ENCODE measurements around the gene PTH2. TPM values are rescaled to one million over a fixed set of nuclear protein-coding genes. Genes with fewer than 3 reads are reported as not detected.

Gene PTH2
- total and polyA plus RNA-seq, 2 of the 8 experiments (the other 6 are each of a cell fraction or from before 2014, with no cell fraction given), result not detected

DNA sequence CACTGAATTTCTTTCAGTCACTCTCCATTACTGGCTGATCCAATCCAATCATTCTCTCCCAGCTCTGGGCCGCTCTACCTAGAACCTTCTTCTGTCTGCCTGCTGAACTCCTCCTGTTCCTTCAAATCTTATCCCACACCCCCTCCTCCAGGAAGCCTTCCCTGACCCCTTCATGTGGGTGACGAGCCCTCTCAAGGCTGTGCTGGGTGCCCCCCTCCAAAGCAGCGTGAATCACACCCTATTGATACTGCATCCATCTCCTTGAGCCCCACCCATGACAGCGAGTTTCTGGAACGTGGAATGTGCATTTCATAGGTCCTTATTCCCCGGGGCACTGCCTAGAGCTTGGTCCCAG is 25.2 kb upstream of the PTH2 start:
- WGBS, 2 experiments (ENCODE audit: extremely low coverage in 1 of 2, insufficient coverage in 1 of 2, insufficient read length in 1 of 2, insufficient replicate concordance in 2 of 2, low coverage in 1 of 2, low lambda C conversion rate in 2 of 2, missing lambda C conversion rate in 1 of 2), result 90% methylated on average over 6 of the region's 6 CpGs; no CpG with 5 or more reads in 1 of the 2 experiments
- H3K79me1 ChIP-seq (ENCODE audit: low read depth, low read length), result peaks cover 2% of the 10 kb centered on the region

More for the DNA sequence above, 25.2 kb upstream of the PTH2 start:
- no peak overlapping the region for H2AK5ac ChIP-seq (ENCODE audit: low read depth, low read length)
- no peak overlapping the region for H4K5ac ChIP-seq (ENCODE audit: insufficient read length, low read depth, low read length)
- H3K4me3 ChIP-seq (ENCODE audit: extremely low read depth in 1 of 4, insufficient read depth in 2 of 4, low read depth in 3 of 4, low read length in 4 of 4), result no peak overlapping the region
- H2AFZ ChIP-seq (ENCODE audit: low read length), result no peak overlapping the region
- no peak for FAIRE-seq
- CTCF ChIA-PET (ENCODE audit: partially characterized antibody), result interaction anchor here (1.1 to 7.9 kb wide), 9 partner anchors 18 to 122 kb away, joined by 3 to 88 read pairs (median 4); no protein-coding TSS in a partner anchor
- peaks cover 11 to 17% (median 12%) of the 10 kb centered on the region in 4 experiments; a peak in 6 of 8 replicates for H3K36me3 ChIP-seq (ENCODE audit: control insufficient read depth in 2 of 4, insufficient read depth in 4 of 4, low read length in 3 of 4)
- no peak overlapping the region for H2BK12ac ChIP-seq (ENCODE audit: low read depth, low read length)
- no peaks in the 10 kb centered on the region for H3K9me3 ChIP-seq (ENCODE audit: insufficient read depth in 2 of 2, low read depth in 1 of 2, low read length in 1 of 2)
- DNase-seq (ENCODE audit: low read depth in 1 of 2, low spot score in 2 of 2), result no peak
- H3K18ac ChIP-seq (ENCODE audit: extremely low read depth, low read length), result no peak overlapping the region
- H3K56ac ChIP-seq (replicated peaks; ENCODE audit: insufficient read length, low read depth, low read length), result no peak overlapping the region
- H3K79me2 ChIP-seq (ENCODE audit: control insufficient read depth in 1 of 2, insufficient read depth in 2 of 2, low read length in 2 of 2), result peaks cover 0 to 14% of the 10 kb centered on the region in 2 experiments; a peak in 2 of 4 replicates
- no peak overlapping the region for H3K23ac ChIP-seq (ENCODE audit: insufficient read length)
- H4K20me1 ChIP-seq (replicated peaks in 1 of 2; ENCODE audit: control insufficient read depth in 1 of 2, insufficient read depth in 2 of 2, low read length in 2 of 2), result peaks cover 9 to 15% of the 10 kb centered on the region in 2 experiments
- H3K27ac ChIP-seq (ENCODE audit: low read depth, low read length), result no peak overlapping the region
- H2BK15ac ChIP-seq (ENCODE audit: low read length), result no peak overlapping the region
- H3K14ac ChIP-seq (ENCODE audit: insufficient read length), result no peak overlapping the region
- H2BK120ac ChIP-seq (replicated peaks; ENCODE audit: low read depth, low read length), result no peak overlapping the region
- POLR2A ChIA-PET (ENCODE audit: partially characterized antibody), result interaction anchor here (1.0 to 2.3 kb wide), 10 partner anchors 10 to 94 kb away, joined by 3 to 11 read pairs (median 4); partner anchors contain the start of gene RPS11
- H4K8ac ChIP-seq (ENCODE audit: extremely low read depth, insufficient read depth, low read length), result no peak overlapping the region
- peak overlapping the region in 1 of 4 experiments; percentile 4; a peak in 2 of 7 replicates for H3K9ac ChIP-seq (replicated peaks in 1 of 4; ENCODE audit: extremely low read depth in 1 of 4, low read depth in 3 of 4, low read length in 3 of 4)
- no peak overlapping the region for H3K4ac ChIP-seq (replicated peaks; ENCODE audit: insufficient read length, low read depth, low read length)
- TF ChIP-seq KDM4A (IDR thresholded peaks at IDR 0.05; ENCODE audit: low read depth, low read length, severe bottlenecking), result no peak
- TF ChIP-seq EZH2 (IDR thresholded peaks at IDR 0.05; ENCODE audit: low read depth, low read length, severe bottlenecking), result no peak
- TF ChIP-seq SIN3A (conservative IDR thresholded peaks at IDR 0.05 in 1 of 2, IDR thresholded peaks at IDR 0.05 in 1 of 2; ENCODE audit: low read depth in 1 of 2, low read length in 2 of 2), result no peak
- TF ChIP-seq, protein P1, sequence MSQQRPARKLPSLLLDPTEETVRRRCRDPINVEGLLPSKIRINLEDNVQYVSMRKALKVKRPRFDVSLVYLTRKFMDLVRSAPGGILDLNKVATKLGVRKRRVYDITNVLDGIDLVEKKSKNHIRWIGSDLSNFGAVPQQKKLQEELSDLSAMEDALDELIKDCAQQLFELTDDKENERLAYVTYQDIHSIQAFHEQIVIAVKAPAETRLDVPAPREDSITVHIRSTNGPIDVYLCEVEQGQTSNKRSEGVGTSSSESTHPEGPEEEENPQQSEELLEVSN (IDR thresholded peaks at IDR 0.05), result no peak
- no peak for TF ChIP-seq CEBPB (IDR thresholded peaks at IDR 0.05; ENCODE audit: low read depth, low read length)
- TF ChIP-seq POU5F1 (IDR thresholded peaks at IDR 0.05; ENCODE audit: low read depth, low read length), result no peak
- peak overlapping the region in 1 of 2 experiments; percentile 24; a peak in 1 of 4 replicates for H3K4me2 ChIP-seq (ENCODE audit: insufficient read depth in 1 of 2, low read depth in 2 of 2, low read length in 2 of 2)
- peaks cover 2% of the 10 kb centered on the region for H3K23me2 ChIP-seq (ENCODE audit: low read depth, low read length)
- peaks cover 0 to 14% (median 10%) of the 10 kb centered on the region in 4 experiments; a peak in 6 of 7 replicates for H3K4me1 ChIP-seq (replicated peaks in 1 of 4; ENCODE audit: control insufficient read depth in 3 of 4, insufficient read depth in 4 of 4, low read length in 3 of 4)
- H2BK20ac ChIP-seq (ENCODE audit: low read length), result no peak overlapping the region
- H4K91ac ChIP-seq (replicated peaks; ENCODE audit: insufficient read length, low read length), result no peak overlapping the region
- no peaks in the 10 kb centered on the region for H3K27me3 ChIP-seq (replicated peaks in 1 of 4; ENCODE audit: control insufficient read depth in 3 of 4, extremely low read depth in 1 of 4, insufficient read depth in 3 of 4, low read length in 3 of 4)
- H2BK5ac ChIP-seq (ENCODE audit: low read depth, low read length), result no peak overlapping the region
